ENCODE results near the gene ASPSCR1.

ASPSCR1 gene

GRCh38 chr17:82013772-82014321, 36.4 kb downstream of the ASPSCR1 start:
- no peak for DNase-seq

GRCh38 chr17:82014432-82014831, 37.0 kb downstream of the ASPSCR1 start:
- no peak for DNase-seq

GRCh38 chr17:82014971-82015310, 37.5 kb downstream of the ASPSCR1 start:
- DNase-seq: no peak

GRCh38 chr17:82015311-82015971, 38.0 kb downstream of the ASPSCR1 start:
- no peak for DNase-seq

GRCh38 chr17:82016061-82016874, 38.8 kb downstream of the ASPSCR1 start:
- DNase-seq: no peak

- DNase-seq: no peak
Observed at GRCh38 chr17:82016875-82017459, 39.5 kb downstream of the ASPSCR1 start.

GRCh38 chr17:82017612-82018151, 40.3 kb downstream of the ASPSCR1 start:
- no peak for DNase-seq

- no peak for DNase-seq
Observed at GRCh38 chr17:82018152-82018988, 40.9 kb downstream of the ASPSCR1 start.

GRCh38 chr17:82018989-82019689, 41.7 kb downstream of the ASPSCR1 start:
- no peak for DNase-seq

- peak; percentile 73 for DNase-seq
Observed at GRCh38 chr17:82019690-82020571, 42.5 kb downstream of the ASPSCR1 start.

- DNase-seq: no peak
Observed at GRCh38 chr17:82020572-82021106, 43.2 kb downstream of the ASPSCR1 start.

- DNase-seq: no peak
Observed at GRCh38 chr17:82021107-82021899, 43.9 kb downstream of the ASPSCR1 start.

- DNase-seq: no peak
Observed at GRCh38 chr17:82021900-82022309, 44.5 kb downstream of the ASPSCR1 start.

- DNase-seq: no peak
Observed at GRCh38 chr17:82022310-82022980, 45.0 kb downstream of the ASPSCR1 start, which contains the start of gene CENPX. TSS of gene CENPX (minus strand) at chr17:82022878. CDS start at chr17:82022861, 17 bp downstream.

- DNase-seq: peak; percentile 100
Observed at GRCh38 chr17:82022981-82023446, 45.6 kb downstream of the ASPSCR1 start, which contains the start of gene LRRC45. TSS of gene LRRC45 (plus strand) at chr17:82023305. CDS start at chr17:82023644, 339 bp downstream.

- no peak for DNase-seq
Observed at GRCh38 chr17:82023447-82024241, 46.2 kb downstream of the ASPSCR1 start.

GRCh38 chr17:82024859-82025258, 47.4 kb downstream of the ASPSCR1 start:
- DNase-seq: no peak
